Measurements from ENCODE around the gene RAF1.

DNA sequence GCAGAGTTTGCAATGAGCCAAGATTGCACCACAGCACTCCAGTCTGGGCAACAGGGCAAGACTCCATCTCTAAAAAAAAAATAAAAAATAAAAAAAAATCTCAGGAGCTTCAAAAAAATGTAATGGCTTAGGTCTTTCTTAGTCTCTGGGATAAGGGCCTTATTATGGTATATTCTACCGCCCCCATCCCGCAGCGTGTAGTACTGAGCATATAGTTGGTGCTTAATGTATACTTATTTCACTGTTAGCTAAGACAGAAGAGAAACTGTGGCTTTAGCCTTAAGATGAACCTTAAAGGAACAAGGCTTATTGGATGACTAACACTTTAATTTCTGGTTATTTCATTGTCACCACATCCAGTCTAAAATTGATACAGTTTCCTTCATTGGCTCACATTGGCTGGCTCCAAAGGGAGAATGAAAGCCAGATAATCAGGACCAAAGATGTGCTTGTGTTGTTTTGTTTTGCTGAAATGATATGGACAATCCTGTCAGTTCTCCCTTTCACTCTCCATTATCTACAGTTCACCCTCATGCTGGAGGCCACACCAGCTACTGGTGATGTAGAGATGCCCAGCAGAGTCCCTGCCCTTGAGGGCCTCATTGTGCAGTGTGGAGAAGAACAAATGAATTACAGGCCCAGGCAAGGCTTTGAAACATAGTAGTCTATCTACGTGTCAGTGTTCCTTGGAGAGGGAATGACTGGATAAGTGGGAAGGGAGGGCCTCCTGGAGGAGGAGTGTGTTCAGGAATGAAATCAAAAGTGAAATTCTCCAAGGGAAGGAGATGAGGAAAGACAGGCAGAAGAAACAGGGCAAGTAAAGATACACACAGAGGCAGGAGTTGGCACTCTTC, 17.4 kb upstream of the RAF1 start:
- TF ChIP-seq, protein P1, sequence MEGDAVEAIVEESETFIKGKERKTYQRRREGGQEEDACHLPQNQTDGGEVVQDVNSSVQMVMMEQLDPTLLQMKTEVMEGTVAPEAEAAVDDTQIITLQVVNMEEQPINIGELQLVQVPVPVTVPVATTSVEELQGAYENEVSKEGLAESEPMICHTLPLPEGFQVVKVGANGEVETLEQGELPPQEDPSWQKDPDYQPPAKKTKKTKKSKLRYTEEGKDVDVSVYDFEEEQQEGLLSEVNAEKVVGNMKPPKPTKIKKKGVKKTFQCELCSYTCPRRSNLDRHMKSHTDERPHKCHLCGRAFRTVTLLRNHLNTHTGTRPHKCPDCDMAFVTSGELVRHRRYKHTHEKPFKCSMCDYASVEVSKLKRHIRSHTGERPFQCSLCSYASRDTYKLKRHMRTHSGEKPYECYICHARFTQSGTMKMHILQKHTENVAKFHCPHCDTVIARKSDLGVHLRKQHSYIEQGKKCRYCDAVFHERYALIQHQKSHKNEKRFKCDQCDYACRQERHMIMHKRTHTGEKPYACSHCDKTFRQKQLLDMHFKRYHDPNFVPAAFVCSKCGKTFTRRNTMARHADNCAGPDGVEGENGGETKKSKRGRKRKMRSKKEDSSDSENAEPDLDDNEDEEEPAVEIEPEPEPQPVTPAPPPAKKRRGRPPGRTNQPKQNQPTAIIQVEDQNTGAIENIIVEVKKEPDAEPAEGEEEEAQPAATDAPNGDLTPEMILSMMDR (conservative IDR thresholded peaks at IDR 0.05 in 1 of 2, IDR thresholded peaks at IDR 0.05 in 1 of 2; ENCODE audit: extremely low read depth in 1 of 2, insufficient read depth in 1 of 2, low read depth in 1 of 2, low read length in 2 of 2): no peak
- TF ChIP-seq EZH2 (IDR thresholded peaks at IDR 0.05; ENCODE audit: borderline replicate concordance, low read length): no peak
